Left ventricle myocardium inferior (tissue), 1 donor: Measurements from ENCODE around the gene ABCA9. TPM values are rescaled to one million over a fixed set of nuclear protein-coding genes. Genes with fewer than 3 reads are reported as not detected.
"Not testable (repeated sequence)": the region's sequence is repeated elsewhere in the genome, so short reads cannot be mapped to it uniquely, and the experiment has no call there.

Experiments used
- DNase-seq: peaks from one replicate; pipeline ENCODE4 v3.0.0-alpha.2; 2020
- H3K27ac ChIP-seq: fragments of 200-600 bp; replicated peaks from 2 replicates; pipeline ENCODE4 v1.8.0; 2021
- H3K27me3 ChIP-seq: fragments of 200-600 bp; 2 replicates; pipeline ENCODE4 v1.8.0; 2021; ENCODE audit warnings: low read depth
- H3K36me3 ChIP-seq: fragments of 200-600 bp; 2 replicates; pipeline ENCODE4 v1.8.0; 2021
- H3K4me1 ChIP-seq: fragments of 200-600 bp; 2 replicates; pipeline ENCODE4 v1.8.0; 2021
- H3K4me3 ChIP-seq: fragments of 200-600 bp; 2 replicates; pipeline ENCODE4 v1.8.0; 2021; ENCODE audit warnings: mild to moderate bottlenecking, moderate library complexity
- H3K9me3 ChIP-seq: fragments of 200-600 bp; replicated peaks from 2 replicates; pipeline ENCODE4 v1.8.0; 2021
- intact Hi-C: fragments of 100-400 bp; cut with micrococcal nuclease; formaldehyde crosslinking; loops from one replicate; pipeline ENCODE4 v1.11.0; 2022
- total RNA-seq: library from RNA; stranded (reverse); fragmentation: NEBNext Ultra II Directional; extraction: Animal tissue kit (Norgen Biotek cat#: 25700); gene quantifications from one replicate; pipeline ENCODE4 v1.2.1, GENCODE V29; 2021
- TF ChIP-seq, protein P1 (sequence below): fragments of 200-600 bp; IDR thresholded peaks from 2 replicates; pipeline ENCODE4 v1.8.0; 2021; ENCODE audit warnings: antibody characterized with exemption, mild to moderate bottlenecking, borderline replicate concordance
- donor health status: DM: no; HTN: yes; CAD: no; lungs with severe emphysema.

ABCA9 gene
- total RNA-seq, 1 donor from 2014 or later: 13.0 TPM

DNA sequence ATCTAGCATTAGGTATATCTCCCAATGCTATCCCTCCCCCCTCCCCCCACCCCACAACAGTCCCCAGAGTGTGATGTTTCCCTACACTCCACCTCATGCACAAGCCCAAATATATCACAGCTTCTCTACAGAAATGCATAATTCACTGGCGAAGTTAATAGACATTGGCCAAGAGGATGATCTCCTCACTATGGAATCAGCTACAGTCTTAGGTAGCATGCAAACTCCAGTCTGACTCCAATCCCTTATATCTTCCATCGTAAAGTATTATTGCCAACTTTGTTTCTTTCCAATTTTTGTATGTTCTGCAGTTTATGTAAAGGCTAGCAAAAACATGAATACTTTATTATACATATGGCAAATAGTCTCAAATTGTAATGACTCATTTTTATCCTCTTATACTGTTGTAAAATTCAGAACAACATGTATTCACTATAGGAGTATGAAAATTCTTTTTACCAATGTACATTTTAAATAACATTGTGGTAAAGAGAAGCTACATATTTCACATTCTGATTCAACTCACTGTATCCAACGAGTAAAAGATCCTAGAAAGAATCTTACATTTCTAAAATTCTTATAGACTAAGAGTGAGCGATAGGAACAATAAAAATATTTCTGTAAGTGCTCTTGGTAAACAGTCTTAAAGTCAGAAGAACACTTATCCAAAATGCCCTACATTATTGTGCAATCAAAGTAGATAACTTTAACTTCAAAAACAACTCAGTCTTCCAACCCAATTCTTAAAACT, 106.4 kb downstream of the ABCA9 start:
- DNase-seq: no peak
- intact Hi-C loops: no loop called here
- H3K9me3 ChIP-seq: peaks cover 4% of the 10 kb centered on the region
- H3K4me1 ChIP-seq: peaks cover 27% of the 10 kb centered on the region
- peak overlapping the region; percentile 64 for H3K4me3 ChIP-seq
- H3K36me3 ChIP-seq: no peaks in the 10 kb centered on the region
- TF ChIP-seq, protein P1, sequence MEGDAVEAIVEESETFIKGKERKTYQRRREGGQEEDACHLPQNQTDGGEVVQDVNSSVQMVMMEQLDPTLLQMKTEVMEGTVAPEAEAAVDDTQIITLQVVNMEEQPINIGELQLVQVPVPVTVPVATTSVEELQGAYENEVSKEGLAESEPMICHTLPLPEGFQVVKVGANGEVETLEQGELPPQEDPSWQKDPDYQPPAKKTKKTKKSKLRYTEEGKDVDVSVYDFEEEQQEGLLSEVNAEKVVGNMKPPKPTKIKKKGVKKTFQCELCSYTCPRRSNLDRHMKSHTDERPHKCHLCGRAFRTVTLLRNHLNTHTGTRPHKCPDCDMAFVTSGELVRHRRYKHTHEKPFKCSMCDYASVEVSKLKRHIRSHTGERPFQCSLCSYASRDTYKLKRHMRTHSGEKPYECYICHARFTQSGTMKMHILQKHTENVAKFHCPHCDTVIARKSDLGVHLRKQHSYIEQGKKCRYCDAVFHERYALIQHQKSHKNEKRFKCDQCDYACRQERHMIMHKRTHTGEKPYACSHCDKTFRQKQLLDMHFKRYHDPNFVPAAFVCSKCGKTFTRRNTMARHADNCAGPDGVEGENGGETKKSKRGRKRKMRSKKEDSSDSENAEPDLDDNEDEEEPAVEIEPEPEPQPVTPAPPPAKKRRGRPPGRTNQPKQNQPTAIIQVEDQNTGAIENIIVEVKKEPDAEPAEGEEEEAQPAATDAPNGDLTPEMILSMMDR: no peak
- H3K27ac ChIP-seq: peak overlapping the region; percentile 84
- no peaks in the 10 kb centered on the region for H3K27me3 ChIP-seq

DNA sequence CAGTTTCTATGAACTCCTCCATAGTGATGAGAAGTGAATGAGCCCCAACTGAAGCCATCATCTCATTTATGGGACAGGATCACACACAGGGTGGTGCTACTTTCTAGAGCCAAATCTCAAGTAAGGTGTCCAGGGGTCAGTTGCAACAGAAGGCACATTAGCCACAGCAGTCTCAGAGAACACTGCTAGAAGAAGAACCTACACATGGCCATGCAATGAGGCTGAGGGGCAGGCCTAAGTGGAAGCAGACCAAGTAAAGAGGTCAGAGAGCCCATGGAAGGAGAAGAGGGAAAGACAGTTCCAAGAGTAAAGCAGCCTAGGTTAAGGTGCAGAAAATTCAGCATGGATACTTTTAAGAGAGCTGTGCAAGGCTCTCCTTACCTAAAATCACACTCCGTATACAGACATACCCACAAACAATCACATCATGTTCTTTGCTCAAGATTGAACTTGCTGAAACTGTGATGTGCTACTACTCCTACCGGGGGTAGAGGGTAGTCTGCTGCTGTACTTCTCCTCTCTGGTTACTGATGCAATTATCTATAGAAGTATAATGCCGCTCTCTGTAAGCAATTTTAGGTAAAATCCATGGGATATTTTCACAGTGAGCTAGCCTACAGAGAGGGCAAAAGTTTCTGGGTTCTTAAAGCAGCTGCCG, 107.3 kb downstream of the ABCA9 start:
- peak overlapping the region; percentile 64 for H3K4me3 ChIP-seq
- H3K36me3 ChIP-seq: no peaks in the 10 kb centered on the region
- no peaks in the 10 kb centered on the region for H3K9me3 ChIP-seq
- no peak for DNase-seq
- intact Hi-C loops: no loop called here
- TF ChIP-seq, protein P1: no peak
- no peaks in the 10 kb centered on the region for H3K27me3 ChIP-seq
- H3K27ac ChIP-seq: peak overlapping the region; percentile 84
- peaks cover 27% of the 10 kb centered on the region for H3K4me1 ChIP-seq

DNA sequence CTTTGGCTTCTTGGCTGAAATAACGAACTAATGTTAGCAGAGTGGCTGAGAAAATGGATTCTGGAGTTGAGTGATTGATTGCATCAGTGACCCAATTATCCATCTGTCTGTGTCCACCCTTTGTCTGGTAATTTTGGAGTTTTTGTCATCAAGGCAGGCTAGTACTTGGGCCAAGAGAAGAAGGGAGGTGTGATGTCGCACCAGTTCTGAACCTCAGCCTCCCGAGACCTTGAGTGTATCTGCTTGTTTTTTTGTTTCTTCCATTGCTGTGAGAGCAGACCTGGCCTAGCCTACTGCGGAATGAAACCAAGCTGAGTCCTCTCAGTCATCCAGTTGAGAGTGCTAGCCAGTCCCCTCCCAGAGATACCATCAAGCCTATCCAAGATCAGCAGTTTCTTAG, 110.0 kb downstream of the ABCA9 start:
- no peaks in the 10 kb centered on the region for H3K27me3 ChIP-seq
- peaks cover 25% of the 10 kb centered on the region for H3K4me1 ChIP-seq
- intact Hi-C loops: no loop called here
- no peak for DNase-seq
- peak overlapping the region; percentile 84 for H3K27ac ChIP-seq
- H3K4me3 ChIP-seq: peak overlapping the region; percentile 64
- H3K9me3 ChIP-seq: peaks cover 5% of the 10 kb centered on the region
- TF ChIP-seq, protein P1: no peak
- peaks cover 15% of the 10 kb centered on the region for H3K36me3 ChIP-seq

DNA sequence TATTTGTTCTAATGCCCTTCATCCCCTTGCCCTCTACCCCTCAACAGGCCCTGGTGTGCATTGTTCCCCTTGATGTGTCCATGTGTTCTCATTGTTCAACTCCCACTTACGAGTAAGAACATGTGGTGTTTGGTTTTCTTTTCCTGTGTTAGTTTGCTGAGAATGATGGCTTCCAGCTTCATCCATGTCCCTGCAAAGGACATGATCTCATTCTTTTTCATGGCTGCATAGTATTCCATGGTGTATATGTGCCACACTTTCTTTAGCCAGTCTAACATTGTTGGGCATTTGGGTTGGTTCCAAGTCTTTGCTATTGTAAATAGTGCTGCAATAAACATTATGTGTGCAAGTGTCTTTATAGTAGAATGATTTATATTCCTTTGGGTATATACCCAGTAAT, 112.9 kb downstream of the ABCA9 start:
- H3K9me3 ChIP-seq, H3K4me3 ChIP-seq, H3K27me3 ChIP-seq, H3K27ac ChIP-seq, intact Hi-C loops, DNase-seq, H3K4me1 ChIP-seq: not testable (repeated sequence)
- H3K36me3 ChIP-seq: peaks cover 20% of the 10 kb centered on the region

DNA sequence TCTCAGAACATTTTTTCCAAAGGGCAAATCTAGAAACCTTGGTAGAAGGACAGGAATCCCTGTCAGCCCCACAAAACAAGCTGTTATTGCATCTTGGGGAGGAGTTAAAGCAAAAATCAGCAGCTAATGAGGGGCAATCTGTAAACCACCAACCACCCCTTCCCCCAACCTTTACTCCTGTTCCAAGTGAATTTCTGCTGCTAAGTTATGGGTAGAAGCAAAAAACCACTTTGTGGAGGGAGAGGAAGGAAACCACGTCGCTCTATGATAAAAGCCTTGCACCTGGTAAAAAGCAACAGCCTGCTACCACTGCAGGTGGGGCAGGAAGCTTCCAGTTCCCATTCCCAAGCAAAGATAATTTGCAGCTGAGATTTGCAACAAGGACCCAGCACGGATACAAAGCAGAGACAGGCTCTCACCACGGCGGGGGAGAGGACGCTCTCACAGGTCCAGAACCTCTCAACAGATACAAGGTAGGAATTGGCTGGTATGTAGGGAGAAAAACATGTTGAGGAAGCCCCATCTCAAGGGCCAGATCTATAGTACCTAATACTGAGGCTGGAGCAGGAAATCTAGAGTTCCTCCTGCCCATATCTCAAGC, 116.2 kb downstream of the ABCA9 start:
- Histone ChIP-seq H3K4me1 (peaks cover 25% of the 10 kb centered on the region), H3K27ac (no peak overlapping the region), H3K27me3 (no peaks in the 10 kb centered on the region), H3K36me3 (peaks cover 23% of the 10 kb centered on the region), H3K9me3 (peaks cover 8% of the 10 kb centered on the region), H3K4me3 (no peak overlapping the region)
- DNase-seq: no peak
- TF ChIP-seq, protein P1: no peak
- intact Hi-C loops: no loop called here

DNA sequence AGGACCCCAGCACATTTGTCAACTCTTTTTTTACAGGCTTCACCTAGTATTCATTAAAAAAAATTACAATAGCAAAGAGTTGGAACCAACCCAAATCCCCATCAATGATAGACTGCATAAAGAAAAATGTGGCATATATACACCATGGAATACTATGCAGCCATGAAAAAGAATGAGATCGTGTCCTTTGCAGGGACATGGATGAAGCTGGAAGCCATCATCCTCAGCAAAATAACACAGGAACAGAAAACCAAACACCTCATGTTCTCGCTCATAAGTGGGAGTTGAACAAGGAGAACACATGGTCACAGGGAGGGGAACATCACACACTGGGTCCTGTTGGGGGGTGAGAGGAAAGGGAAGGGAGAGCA, 116.9 kb downstream of the ABCA9 start:
- H3K27me3 ChIP-seq, DNase-seq, intact Hi-C loops, H3K27ac ChIP-seq, H3K4me3 ChIP-seq, H3K9me3 ChIP-seq: not testable (repeated sequence)
- H3K36me3 ChIP-seq: peaks cover 30% of the 10 kb centered on the region
- H3K4me1 ChIP-seq: peaks cover 22% of the 10 kb centered on the region
